ENCODE measurements around the gene L3MBTL4.
"Not testable (repeated sequence)": the region's sequence is repeated elsewhere in the genome, so short reads cannot be mapped to it uniquely, and the experiment has no call there.

L3MBTL4 gene

DNA sequence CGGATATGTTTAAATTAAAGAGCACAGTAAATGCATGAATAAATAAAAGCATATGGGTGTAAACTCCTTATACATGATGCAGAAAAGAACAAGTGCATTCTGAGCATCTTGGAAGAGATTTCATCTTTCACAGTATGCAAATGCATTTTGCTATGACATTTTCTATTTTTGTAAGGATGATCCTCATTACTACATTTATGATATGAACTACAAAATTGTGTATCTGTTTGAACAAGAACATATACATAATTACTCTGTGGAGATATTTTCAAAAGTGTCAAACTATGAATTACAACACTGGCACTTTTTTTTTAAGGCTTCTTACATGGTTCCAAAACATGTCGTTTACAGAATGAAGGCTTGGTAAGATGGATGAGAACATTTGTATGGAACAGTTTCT, 335.3 kb downstream of the L3MBTL4 start:
- no peak for DNase-seq

- no peak for DNase-seq
These were observed 335.8 kb downstream of the L3MBTL4 start for GRCh38 chr18:6078877-6079276.

DNA sequence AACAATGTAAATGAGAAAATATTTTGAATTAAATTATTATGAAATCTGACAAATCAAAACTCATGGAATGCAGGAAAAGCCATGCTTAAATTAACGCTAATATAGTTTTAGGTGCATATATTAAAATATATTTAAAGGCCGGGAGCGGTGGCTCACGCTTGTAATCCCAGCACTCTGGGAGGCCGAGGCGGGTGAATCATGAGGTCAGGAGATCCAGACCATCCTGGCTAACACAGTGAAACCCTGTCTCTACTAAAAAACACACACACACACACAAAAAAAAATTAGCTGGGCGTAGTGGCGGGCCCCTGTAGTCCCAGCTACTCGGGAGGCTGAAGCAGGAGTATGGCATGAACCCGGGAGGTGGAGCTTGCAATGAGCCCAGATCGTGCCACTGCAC, 342.3 kb downstream of the L3MBTL4 start:
- not testable (repeated sequence) for DNase-seq

DNA sequence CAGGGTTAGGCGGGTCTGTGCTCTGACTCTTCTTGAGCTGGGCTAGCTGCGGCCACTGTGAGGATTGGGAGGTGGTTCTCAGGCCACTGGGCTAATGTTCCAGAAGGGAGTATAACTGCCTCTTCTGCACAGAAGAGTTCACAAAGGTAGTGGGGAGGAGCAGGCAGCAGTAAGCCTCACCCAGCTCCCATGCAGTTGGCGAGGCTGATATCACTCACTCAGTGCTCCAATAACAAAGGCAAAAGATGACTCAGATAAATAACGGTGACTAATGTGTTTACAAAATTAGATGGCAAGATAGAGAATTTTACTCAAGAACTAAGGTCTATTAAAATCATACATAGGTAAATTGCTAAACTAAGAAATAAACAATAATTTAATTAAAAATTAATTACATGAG, 345.2 kb downstream of the L3MBTL4 start:
- DNase-seq, result no peak

- no peak for DNase-seq
These were observed 345.6 kb downstream of the L3MBTL4 start for GRCh38 chr18:6069103-6069502.

GRCh38 chr18:6060149-6060548, 354.6 kb downstream of the L3MBTL4 start:
- no peak for DNase-seq

- DNase-seq, result no peak
These were observed 355.2 kb downstream of the L3MBTL4 start for GRCh38 chr18:6059551-6059950.

GRCh38 chr18:6058941-6059340, 355.8 kb downstream of the L3MBTL4 start:
- DNase-seq, result no peak

- DNase-seq, result no peak
These were observed 357.1 kb downstream of the L3MBTL4 start for GRCh38 chr18:6057604-6058003.

DNA sequence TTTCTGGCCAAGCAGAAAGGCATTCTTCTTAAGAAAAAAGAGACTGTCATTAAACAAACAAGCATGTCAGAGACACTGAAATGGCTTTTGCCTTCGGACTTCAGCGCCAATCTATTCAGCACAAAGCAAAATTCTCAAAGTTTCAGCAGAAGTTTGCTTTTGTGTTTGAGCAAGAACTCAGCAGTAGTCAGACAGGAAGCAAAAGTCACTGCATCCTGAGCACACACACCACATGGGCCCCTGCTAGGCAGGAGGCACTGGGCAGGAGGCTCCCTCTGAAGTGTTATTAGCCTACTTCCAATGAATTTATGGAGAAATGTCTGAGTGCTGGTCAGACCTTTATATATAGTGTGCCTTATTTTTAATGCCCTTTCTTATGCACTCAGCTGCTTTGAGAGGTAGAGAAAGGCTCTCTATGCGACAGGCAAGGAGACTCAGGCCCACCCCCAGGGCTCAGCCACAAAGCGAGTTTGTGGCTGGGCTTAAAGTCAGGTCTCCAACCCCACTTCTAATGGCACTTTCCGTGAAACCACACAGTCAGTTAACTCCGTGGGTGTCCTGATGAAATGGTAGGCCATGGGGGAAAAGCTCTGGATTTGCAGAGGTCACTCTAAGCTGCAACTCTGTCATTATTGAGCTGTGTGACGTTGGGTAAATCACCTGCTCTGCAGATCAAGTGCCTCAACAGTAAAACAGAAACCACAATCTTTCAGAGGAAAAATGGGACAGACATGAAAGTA, 358.4 kb downstream of the L3MBTL4 start:
- DNase-seq, result no peak

- no peak for DNase-seq
These were observed 359.0 kb downstream of the L3MBTL4 start for GRCh38 chr18:6055711-6056110.

DNA sequence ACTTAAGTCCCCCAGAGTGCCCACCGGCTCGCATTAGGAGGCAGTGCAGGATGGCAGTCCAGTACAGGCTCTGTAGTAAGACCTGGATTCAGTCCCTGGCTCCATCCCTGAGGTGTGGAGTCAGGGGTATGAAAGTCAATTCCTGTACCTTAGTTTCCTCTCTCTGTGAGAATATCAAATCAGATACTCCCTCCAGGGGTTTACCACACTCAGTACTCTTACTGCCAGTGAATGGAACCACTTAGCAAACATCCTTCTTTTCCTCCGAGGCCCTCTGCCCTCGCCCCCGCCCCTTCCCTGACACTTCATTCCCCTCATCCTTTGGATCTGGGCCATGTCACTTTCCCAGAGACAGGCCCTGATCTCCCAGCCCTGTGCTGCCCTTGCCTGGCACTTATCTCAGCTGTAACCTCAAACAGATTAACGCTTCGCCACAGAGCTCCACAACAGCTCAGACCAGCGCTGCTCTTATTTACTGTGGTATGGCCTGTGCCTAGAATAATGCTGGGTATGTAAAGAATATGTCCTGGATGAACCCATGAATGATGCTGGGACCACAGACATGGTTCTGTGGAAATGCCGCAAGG, 360.4 kb downstream of the L3MBTL4 start:
- no peak for DNase-seq

DNA sequence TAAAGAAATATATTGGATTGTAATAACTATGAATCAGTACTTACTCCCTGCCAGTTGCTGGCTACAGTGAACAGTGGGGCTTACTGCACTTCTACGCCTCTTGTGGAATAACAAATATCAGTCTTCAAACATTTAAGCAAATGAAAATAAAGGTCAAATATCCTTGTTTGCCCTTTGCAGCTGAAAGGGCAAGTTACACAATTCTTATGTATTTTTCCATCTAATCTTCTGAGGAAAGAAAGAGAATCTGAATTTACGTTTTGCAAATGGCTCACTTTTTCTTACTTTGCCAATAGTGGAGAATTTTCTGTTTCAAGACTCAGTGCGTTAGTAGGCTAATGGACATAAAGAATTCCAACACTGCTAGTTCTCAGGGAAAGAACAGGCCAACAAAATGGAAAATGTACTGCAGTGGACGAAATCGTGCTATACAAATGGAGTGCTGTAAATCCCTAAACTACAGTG, 362.2 kb downstream of the L3MBTL4 start:
- no peak for DNase-seq

DNA sequence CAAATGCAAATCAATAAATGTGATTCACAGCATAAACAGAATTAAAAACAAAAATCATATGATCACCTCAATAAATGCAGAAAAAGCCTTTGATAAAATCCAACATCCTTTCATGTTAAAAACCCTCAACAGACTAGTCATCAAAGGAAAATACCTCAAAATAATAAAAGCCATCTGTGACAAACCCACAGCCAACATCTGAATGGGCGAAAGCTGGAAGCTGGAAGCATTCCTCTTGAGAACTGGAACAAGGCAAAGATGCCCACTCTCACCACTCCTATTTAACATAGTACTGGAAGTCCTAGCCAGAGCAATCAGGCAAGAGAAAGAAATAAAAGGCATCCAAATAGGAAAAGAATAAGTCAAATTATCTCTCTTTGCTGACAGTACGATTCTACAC, 367.1 kb downstream of the L3MBTL4 start:
- not testable (repeated sequence) for DNase-seq

- DNase-seq, result no peak
These were observed 369.9 kb downstream of the L3MBTL4 start for GRCh38 chr18:6044773-6045172.

GRCh38 chr18:6044319-6044718, 370.4 kb downstream of the L3MBTL4 start:
- no peak for DNase-seq

GRCh38 chr18:6039055-6039454, 375.7 kb downstream of the L3MBTL4 start:
- no peak for DNase-seq

DNA sequence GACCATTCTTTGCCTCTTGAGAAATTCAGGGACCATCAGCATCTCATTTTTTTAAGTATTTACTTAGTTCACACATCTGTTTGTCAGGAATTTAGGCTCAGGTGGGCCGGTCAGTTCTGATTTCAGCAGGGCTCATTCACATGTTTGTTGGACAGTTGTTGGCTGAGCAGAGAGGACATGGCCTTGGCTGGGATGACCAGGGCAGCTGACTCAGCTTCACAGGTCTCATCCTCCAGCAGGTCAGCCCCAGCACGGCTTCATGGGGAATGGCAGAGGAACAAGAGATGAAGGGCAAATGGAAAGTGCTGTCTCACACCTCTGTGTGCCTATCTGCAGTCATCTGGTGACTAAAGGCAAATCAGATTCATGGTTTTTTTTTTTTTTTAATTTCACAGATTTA, 383.3 kb downstream of the L3MBTL4 start:
- DNase-seq, result no peak

GRCh38 chr18:6031002-6031401, 383.7 kb downstream of the L3MBTL4 start:
- no peak for DNase-seq

- no peak for DNase-seq
These were observed 389.9 kb downstream of the L3MBTL4 start for GRCh38 chr18:6024745-6025248.

DNA sequence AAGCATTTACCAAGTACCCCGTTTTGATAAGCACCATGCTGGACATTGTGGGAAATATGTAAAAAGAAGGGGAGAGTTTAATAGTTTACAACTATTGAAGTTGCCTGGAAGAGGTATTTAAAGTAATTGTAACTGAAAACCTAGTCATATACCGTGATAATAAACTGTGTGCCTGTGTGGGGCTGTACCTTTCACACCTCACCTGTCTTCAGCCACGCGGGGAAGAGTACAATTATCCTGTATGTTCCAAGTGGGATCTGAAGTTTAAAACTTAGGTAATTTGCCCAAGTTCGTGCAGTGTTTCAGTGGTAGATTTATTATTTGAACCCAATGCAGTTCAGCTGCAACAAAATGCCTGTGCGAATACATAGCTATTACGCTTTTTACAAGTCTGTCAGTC, 391.2 kb downstream of the L3MBTL4 start:
- DNase-seq, result no peak

- no peak for DNase-seq
These were observed 391.9 kb downstream of the L3MBTL4 start for GRCh38 chr18:6022845-6023244.

GRCh38 chr18:6022074-6022444, 392.7 kb downstream of the L3MBTL4 start:
- no peak for DNase-seq

GRCh38 chr18:6021306-6022073, 393.2 kb downstream of the L3MBTL4 start:
- no peak for DNase-seq

All from effector CD4-positive, alpha-beta T cell (primary cell).